Transverse colon (tissue), 4 donors: ENCODE measurements around the gene KRTAP10-10. TPM values are rescaled to one million over a fixed set of nuclear protein-coding genes. Genes with fewer than 3 reads are reported as not detected.

Experiments
- DNase-seq: peaks from one replicate; pipeline ENCODE4 v3.0.0-alpha.2; 2019
- H3K27ac ChIP-seq, 4 donors: fragments of 200-600 bp; sonication (generic); 2 replicates each; pipeline ENCODE4 v1.5.1; 2016 to 2018; ENCODE audit warnings: inconsistent platforms in 4 of 4
- H3K27me3 ChIP-seq: fragments of 200-600 bp; sonication (generic); 2 replicates; pipeline ENCODE4 v1.5.1; 2017; ENCODE audit warnings: inconsistent platforms
- H3K36me3 ChIP-seq, 4 donors: fragments of 200-600 bp; sonication (generic); 2 replicates each; pipeline ENCODE4 v1.5.1; 2017 to 2019; ENCODE audit warnings: inconsistent platforms in 4 of 4
- H3K4me1 ChIP-seq, 4 donors: fragments of 200-600 bp; sonication (generic); 2 replicates each; pipeline ENCODE4 v1.5.1; 2017 to 2020; ENCODE audit warnings: inconsistent platforms in 4 of 4
- H3K4me3 ChIP-seq, 4 donors: fragments of 200-600 bp; sonication (generic); 1 replicate in 1 of 4; 2 replicates in 3 of 4; pipeline versions ENCODE4 v1.5.1 to v1.6.1; 2017 to 2019; ENCODE audit warnings: inconsistent platforms in 4 of 4
- H3K9me3 ChIP-seq, 2 donors: fragments of 200-600 bp; sonication (generic); 2 replicates each; pipeline ENCODE4 v1.5.1; 2017 to 2019; ENCODE audit warnings: inconsistent platforms in 2 of 2
- EP300 ChIP-seq: sonication (generic); formaldehyde crosslinking; IDR thresholded peaks from one replicate; pipeline ENCODE4 v1.6.1; 2017; ENCODE audit warnings: antibody characterized with exemption, low read depth
- POLR2A ChIP-seq: fragments of 450-650 bp; IDR thresholded peaks from one replicate; pipeline ENCODE4 v1.6.1; 2016; ENCODE audit warnings: antibody characterized with exemption, mild to moderate bottlenecking, moderate library complexity
- POLR2AphosphoS5 ChIP-seq, 3 donors: sonication (generic); formaldehyde crosslinking; IDR thresholded peaks; one replicate each; pipeline ENCODE4 v1.6.1; 2016; ENCODE audit warnings: antibody characterized with exemption in 3 of 3
- WGBS, 2 donors: methylation state at CpG; one replicate each; pipeline ENCODE4 v1.1.5; 2018; ENCODE audit warnings: low coverage in 1 of 2; 5-methylcytosine and 5-hydroxymethylcytosine counted together
- in situ Hi-C, 4 donors: fragments of 200-750 bp; cut with MboI; loops; one replicate each; pipeline versions ENCODE4 v1.15.0 to v1.15.1; 2017; ENCODE audit warnings: low sequenced_read_pairs in 3 of 4, low pct_ligation_motif_present in 1 of 4, low pct_unique_long_range_greater_than_20kb in 1 of 4
- intact Hi-C: fragments of 100-400 bp; cut with DNase I; formaldehyde crosslinking; loops from one replicate; pipeline ENCODE4 v1.15.1; 2023; ENCODE audit warnings: low total_unique reads
- total RNA-seq, 4 donors: library from RNA; depleted of rRNA; stranded (reverse); fragments of >200 nt; gene quantifications; one replicate each; pipeline ENCODE4 v1.1.0, GENCODE V29; 2016
- TF ChIP-seq, protein P1 (sequence below), 5 experiments: fragments of 200-600 bp in 3 of 5; fragments of 450-650 bp in 2 of 5; sonication (generic) in 3 of 5; IDR thresholded peaks; 1 replicate in 2 of 5; 2 replicates in 3 of 5; pipeline ENCODE4 v1.5.1; 2016 to 2017; ENCODE audit warnings: antibody characterized with exemption in 5 of 5, inconsistent platforms in 3 of 5, mild to moderate bottlenecking in 2 of 5, moderate library complexity in 1 of 5

KRTAP10-10 gene, protein sequence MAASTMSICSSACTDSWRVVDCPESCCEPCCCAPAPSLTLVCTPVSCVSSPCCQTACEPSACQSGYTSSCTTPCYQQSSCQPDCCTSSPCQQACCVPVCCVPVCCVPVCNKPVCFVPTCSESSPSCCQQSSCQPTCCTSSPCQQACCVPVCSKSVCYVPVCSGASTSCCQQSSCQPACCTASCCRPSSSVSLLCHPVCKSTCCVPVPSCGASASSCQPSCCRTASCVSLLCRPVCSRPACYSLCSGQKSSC
- not detected for total RNA-seq

DNA sequence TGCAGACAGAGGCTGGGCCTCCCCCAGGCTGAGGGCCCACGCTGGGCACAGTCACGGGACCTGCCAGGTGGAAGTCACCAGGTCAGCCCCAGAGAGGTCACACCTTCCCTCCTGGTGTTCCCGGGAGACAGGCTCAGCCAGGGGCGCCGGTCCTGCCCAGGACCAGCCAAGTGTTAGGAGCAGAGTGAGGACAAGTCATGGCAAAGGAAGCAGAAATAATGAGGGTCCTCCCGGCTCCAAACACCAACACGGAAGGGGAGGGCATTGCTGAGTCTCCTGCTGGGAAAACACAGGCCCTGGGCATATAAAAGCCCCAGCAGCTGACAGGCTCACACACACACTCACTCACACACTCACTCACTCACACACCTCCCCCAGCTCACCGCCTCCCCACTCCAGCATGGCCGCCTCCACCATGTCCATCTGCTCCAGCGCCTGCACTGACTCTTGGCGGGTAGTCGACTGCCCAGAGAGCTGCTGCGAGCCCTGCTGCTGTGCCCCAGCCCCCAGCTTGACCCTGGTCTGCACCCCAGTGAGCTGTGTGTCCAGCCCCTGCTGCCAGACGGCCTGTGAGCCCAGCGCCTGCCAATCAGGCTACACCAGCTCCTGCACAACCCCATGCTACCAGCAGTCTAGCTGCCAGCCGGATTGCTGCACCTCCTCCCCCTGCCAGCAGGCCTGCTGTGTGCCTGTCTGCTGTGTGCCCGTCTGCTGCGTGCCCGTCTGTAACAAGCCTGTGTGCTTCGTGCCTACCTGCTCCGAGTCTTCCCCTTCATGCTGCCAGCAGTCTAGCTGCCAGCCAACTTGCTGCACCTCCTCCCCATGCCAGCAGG is at the start of gene KRTAP10-10:
Gene KRTAP10-10 (plus strand): TSS at position 339 of the 833 bp plus-strand sequence. CDS start 62 bp downstream, at position 401.
- 58% methylated on average over 19 of the region's 21 CpGs; no CpG with 5 or more reads in 1 of the 2 donors for WGBS, 2 donors
- Histone ChIP-seq H3K36me3 (no peaks in the 10 kb centered on the region), H3K27me3 (peaks cover 10% of the 10 kb centered on the region), H3K9me3 (peaks cover 1 to 9% of the 10 kb centered on the region in 2 donors), H3K4me3 (no peak within 1 kb of the TSS), H3K27ac (no peak within 1 kb of the TSS), H3K4me1 (no peaks in the 10 kb centered on the region)
- in situ Hi-C loops (no loop called here), intact Hi-C loops (no loop called here)
- TF ChIP-seq, protein P1, sequence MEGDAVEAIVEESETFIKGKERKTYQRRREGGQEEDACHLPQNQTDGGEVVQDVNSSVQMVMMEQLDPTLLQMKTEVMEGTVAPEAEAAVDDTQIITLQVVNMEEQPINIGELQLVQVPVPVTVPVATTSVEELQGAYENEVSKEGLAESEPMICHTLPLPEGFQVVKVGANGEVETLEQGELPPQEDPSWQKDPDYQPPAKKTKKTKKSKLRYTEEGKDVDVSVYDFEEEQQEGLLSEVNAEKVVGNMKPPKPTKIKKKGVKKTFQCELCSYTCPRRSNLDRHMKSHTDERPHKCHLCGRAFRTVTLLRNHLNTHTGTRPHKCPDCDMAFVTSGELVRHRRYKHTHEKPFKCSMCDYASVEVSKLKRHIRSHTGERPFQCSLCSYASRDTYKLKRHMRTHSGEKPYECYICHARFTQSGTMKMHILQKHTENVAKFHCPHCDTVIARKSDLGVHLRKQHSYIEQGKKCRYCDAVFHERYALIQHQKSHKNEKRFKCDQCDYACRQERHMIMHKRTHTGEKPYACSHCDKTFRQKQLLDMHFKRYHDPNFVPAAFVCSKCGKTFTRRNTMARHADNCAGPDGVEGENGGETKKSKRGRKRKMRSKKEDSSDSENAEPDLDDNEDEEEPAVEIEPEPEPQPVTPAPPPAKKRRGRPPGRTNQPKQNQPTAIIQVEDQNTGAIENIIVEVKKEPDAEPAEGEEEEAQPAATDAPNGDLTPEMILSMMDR (IDR thresholded peaks at IDR 0.05): no peak
- TF ChIP-seq POLR2AphosphoS5 (IDR thresholded peaks at IDR 0.05): no peak
- no peak for TF ChIP-seq POLR2A
- no peak for TF ChIP-seq EP300
- DNase-seq: no peak

GRCh38 chr21:44589094-44589493 is 48.1 kb upstream of the KRTAP10-10 start:
- H3K4me3 ChIP-seq: no peak overlapping the region
- H3K4me1 ChIP-seq: no peaks in the 10 kb centered on the region
- TF ChIP-seq POLR2A (no peak), POLR2AphosphoS5 (IDR thresholded peaks at IDR 0.05) (no peak), EP300 (no peak)
- TF ChIP-seq, protein P1 (IDR thresholded peaks at IDR 0.05): no peak
- H3K27me3 ChIP-seq: peaks cover 54% of the 10 kb centered on the region
- in situ Hi-C loops (loop anchor here in 2 of 4 donors (25.0 kb wide), 1 partner anchor 98 kb away; the partner anchor contains the start of genes KRTAP10-12 (in 2 of the 2) and KRTAP12-1 (in 2 of the 2)), intact Hi-C loops (no loop called here)
- WGBS, 2 donors: 86 to 100% methylated on average over 1 to 2 of the region's 2 CpGs
- H3K9me3 ChIP-seq: no peaks in the 10 kb centered on the region
- no peaks in the 10 kb centered on the region for H3K36me3 ChIP-seq
- no peak overlapping the region for H3K27ac ChIP-seq
- DNase-seq: no peak

- TF ChIP-seq, protein P1 (IDR thresholded peaks at IDR 0.05): no peak
- TF ChIP-seq EP300 (no peak), POLR2A (no peak), POLR2AphosphoS5 (IDR thresholded peaks at IDR 0.05) (no peak)
- H3K4me3 ChIP-seq: no peak overlapping the region
- WGBS, 2 donors: 77 to 100% methylated on average over 1 to 24 of the region's 24 CpGs
- no peak for DNase-seq
- peaks cover 55% of the 10 kb centered on the region for H3K27me3 ChIP-seq
- in situ Hi-C loops: loop anchor here in 2 of 4 donors (25.0 kb wide), 1 partner anchor 98 kb away; the partner anchor contains the start of genes KRTAP10-12 (in 2 of the 2) and KRTAP12-1 (in 2 of the 2)
- H3K27ac ChIP-seq: no peak overlapping the region
- no peaks in the 10 kb centered on the region for H3K4me1 ChIP-seq
- no peaks in the 10 kb centered on the region for H3K9me3 ChIP-seq
- H3K36me3 ChIP-seq: no peaks in the 10 kb centered on the region
- intact Hi-C loops: no loop called here
Observed at GRCh38 chr21:44589586-44590305, 47.4 kb upstream of the KRTAP10-10 start.
